Suppressor macrophage (primary cell): ENCODE data around the gene ZC3H18.

Experiments
- DNase-seq, 4 experiments: peaks; one replicate each; pipeline ENCODE4 v3.0.0-alpha.2; 2020 to 2022
- total RNA-seq, 17 experiments: gene quantifications; one replicate each; lab custom pipeline; 2026; ENCODE audit warnings: mixed read lengths in 6 of 17, inconsistent platforms in 3 of 17; lab: John Stamatoyannopoulos, UW

The ZC3H18 gene
- 13.9 to 55.7 (median 27.8) reads per million in 17 experiments for total RNA-seq

DNA sequence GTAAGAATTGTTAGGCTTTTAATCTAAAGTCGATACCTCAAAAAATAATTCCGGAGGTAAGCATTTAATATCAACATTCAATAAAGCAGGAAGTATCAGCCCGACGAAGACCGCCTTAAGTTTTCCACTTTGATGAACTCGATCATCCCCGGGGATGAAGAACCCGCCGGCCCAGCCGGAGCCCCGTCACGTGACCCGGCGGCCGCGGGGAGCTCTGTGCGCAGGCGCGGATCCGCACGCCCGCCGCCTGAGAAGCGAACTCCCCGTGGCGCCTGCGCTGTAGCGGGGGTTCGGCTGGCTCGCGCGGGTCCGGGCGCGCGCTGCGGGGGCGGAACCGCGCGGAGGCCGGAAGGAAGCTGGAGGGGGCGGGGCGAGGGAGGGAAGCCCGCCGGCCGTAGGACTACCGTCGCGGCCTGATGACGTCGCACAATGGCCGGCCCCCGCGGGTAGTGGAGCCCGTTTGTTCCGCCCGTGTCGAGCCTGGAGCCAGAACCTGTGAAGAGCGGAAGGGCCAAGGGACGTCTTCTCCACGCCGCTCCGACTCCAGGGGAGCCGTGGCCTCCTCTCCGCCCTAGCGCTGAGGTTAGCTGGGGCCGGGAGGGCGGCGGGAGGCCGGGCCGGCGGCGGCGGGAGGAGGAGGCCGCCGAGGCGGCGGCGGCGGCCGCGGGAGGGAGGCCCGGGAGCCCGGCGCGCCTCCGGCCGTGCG, at the start of gene ZC3H18:
Gene ZC3H18, plus strand, starts transcription at position 419 of the 706 bp plus-strand sequence. CDS start 6,721 bp downstream, outside the sequence.
- DNase-seq = peak; percentile 98 to 100 (median 100)

DNA sequence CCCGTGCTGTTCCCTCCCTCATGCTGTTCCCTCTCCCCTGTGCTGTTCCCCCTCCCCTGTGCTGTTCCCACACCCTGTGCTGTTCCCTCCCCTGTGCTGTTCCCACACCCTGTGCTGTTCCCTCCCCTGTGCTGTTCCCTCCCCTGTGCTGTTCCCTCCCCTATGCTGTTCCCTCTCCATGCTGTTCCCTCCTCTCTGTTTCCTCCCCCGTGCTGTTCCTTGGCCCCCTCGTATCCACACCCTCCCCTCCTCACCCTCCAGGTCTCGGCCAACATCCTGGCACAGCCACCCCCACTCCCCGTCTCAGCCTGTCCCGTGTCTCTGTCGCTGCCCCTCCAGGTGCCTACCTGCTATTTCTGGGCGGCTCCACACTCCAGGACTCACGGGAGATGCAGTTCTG, 48.5 kb upstream of the ZC3H18 start:
- no peak for DNase-seq

DNA sequence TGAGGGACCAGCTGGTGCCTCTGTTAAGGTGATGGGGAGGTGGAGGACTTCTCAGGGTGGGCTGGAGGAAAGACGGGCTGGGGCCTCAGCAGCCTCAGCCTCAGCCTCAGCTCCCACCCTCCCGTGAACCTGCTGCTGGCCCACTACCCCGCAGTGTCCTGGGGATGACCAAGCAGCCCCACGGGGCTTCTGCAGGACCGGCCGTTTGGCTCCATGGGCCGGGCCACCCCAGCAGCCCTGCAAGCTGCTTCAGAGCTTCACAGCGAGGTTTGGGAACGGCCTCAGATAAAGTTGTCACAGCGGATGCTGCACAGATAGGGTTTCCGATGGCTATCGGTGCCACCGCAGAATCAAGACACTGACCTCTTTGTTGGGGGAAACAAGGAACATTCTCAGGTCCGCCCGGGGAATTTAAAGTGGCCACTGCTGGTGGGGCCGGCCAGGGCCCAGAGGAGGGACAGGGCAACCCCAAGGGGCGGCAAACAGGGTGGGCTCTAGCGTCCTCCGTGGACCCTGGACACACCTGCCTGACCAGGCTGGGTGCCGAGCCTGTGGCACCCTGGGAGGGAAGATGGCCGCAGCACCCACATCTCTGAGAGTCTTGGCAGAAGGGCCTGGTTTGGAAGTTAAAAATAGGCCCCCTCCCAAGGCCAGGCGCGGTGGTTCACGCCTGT, 47.8 kb upstream of the ZC3H18 start:
- DNase-seq = no peak

DNA sequence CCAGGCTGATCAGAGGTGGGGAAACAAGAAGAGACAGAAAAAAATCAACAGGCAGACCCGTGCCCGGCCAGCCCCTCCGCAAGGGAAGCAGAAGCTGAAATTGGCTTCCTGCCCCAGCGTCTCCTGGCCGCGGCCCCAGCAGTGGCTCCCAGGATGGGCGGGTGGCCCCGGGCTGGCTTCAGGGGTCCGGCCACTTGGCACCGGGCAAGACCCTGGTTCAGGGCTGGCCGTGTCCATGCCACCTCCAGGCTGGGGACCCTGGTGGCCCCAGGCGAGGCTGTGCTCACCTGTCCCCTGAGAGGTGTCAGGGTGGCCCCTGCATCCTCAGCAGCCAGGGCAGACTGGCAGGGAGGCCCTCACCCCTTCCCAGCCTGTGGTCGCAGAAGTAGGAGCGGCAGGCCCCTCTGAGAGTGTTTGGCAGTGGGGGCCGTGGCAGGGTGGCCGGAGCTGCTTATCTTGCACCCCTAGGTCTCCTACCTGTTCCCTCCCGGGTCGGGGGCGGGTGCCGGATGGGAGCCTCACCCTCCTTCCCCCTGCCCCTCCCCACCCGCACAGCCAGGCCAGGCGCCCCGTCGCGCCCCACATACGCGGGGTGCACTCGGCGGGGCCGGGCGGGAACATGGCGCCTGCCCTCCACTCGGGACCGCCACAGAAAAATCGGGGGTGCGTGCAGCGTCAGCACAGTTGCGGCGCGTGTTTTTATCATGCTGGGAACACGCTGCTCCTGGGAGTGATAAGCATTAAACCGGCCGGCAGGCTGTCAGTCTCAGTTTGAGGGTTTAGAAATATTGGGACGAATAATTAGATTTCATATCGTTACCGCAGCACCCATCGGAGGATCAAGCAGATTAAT, 46.7 kb upstream of the ZC3H18 start:
- DNase-seq = no peak

DNA sequence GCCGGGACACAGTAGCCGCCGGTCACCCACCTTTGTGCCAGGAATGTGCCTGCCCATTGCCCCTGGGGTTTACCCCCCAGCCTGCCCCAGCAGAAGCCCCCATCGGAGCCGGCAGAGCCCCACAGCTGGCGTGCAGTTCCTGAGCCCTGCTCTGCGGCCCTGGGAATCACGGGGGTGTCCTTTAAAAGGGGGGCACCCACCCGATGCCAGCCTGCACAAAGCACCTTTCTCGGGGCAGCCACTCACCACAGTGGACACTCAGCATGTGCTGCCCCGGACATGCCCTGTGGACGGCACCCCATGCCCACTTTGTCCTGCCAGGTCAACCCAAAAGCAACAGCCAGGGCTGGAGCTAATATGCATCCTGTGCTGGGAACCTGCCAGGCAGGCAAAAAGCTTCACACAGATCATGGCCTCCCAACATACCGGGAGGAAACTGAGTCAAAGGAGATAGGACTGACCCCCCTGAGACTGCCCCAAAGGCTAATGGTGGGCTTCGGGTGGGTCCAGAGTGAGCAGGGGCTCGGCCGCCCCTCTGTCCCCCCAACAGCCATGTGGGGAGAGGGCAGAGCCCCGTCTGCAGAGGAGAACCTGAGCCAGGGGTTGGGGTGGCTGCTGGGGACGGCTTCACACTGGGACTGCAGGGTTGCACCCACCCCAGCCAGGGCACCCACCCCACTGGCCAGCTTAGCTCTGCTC, 45.8 kb upstream of the ZC3H18 start:
- no peak for DNase-seq

DNA sequence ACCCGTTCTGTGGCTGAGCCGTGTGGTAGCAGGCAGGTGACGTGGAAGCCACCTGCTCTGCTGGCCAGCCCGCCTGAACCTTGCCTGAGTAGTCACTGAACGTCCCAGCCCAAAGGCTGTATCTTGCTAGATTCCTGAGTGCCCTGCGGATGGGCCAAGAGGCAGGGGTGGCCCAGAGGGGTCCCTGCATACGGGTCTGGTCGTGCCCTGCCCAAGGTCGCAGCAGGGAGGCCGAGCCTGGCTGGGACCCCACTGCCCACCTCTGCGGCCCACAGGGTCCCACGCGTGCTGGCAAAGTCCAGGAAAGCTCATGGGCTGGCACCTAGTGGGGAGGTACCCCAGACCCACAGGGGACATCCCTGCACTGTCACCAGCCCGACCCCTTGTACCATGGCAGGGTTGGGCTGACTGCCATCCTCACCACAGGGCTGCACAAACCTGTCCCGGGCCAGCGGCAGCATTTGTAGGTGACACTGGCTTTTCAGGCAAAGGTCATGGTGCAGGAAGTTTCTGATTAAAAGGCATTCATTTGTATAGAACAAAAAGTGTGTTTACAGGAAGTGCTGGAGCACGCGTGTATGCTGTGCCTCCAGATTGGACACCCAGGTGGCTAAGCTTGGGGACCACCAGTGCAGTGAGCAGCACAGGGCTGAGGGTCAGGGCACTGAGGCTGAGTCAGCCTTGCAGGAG, 45.1 kb upstream of the ZC3H18 start:
- no peak for DNase-seq

DNA sequence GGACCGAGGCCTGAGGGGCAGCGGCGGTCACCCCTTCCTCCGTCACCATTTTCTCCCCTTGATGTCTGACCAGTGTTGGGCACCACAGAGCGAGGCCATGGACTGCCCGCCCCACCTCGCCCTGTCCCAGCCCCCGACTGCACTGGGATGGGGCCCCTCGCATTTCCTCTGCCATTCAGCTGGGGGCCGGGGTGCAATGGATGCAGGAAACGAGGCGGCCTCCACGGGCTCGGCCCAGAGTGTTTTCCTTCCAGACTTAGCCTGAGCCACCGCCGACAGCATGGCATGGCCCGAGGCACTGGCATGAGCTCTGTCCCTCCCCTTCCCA, 44.6 kb upstream of the ZC3H18 start:
- DNase-seq = no peak

DNA sequence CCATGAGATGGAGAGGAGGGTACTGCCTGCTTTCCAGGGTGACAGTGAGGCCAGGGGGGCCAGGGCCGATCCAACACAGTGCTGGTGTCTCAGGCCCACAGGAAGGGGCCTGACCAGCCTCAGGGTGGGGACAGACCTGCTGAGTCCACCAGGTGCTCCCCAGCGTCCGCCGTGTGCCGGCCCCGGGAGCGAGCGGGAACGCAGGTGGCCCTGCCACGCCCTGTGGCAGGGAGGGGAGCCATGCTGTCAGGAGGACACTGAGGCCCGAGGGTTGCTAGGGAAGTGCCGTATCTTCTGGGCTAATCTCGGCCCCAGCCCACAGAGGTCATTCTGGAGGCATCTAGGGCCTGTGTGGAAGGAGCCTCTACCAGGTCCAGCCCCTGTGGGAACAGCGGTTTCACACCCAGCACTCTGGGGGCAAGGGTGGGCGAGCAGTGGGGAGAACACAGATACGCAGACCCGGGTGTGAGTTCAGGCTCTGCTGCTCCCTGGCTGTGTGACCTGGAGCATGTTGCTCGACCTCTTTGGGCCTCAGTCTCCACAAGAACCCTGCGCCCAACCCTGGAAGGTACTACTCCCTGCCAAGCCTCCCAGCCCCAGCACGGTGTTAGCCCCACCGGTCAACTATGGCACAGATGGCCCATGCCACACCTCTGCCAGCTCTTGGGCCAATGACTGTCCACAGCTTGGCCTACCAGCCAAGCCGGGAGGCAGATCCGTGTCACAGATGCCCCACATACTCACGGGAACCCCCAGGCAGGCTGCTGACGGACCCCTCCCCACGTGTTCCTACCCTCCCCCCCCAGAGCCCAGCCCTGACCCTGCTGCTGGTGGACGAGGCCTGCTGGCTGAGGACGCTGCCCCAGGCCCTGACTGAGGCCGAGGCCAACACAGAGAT, 43.9 kb upstream of the ZC3H18 start:
- DNase-seq = no peak

DNA sequence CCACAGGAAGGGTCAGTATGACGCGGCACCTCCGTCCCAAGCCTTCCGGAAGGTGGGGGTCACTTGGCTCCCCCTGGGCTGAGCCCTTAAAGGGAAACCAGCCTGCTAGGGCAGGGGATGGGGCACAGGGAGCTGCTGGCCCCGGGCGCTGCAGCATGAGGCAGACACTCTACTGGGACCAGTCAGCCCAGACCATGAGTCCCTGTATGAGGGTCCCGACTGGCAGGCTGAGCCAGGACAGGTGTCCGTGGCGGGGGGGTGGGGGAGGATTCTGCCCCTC, 43.4 kb upstream of the ZC3H18 start:
- no peak for DNase-seq

DNA sequence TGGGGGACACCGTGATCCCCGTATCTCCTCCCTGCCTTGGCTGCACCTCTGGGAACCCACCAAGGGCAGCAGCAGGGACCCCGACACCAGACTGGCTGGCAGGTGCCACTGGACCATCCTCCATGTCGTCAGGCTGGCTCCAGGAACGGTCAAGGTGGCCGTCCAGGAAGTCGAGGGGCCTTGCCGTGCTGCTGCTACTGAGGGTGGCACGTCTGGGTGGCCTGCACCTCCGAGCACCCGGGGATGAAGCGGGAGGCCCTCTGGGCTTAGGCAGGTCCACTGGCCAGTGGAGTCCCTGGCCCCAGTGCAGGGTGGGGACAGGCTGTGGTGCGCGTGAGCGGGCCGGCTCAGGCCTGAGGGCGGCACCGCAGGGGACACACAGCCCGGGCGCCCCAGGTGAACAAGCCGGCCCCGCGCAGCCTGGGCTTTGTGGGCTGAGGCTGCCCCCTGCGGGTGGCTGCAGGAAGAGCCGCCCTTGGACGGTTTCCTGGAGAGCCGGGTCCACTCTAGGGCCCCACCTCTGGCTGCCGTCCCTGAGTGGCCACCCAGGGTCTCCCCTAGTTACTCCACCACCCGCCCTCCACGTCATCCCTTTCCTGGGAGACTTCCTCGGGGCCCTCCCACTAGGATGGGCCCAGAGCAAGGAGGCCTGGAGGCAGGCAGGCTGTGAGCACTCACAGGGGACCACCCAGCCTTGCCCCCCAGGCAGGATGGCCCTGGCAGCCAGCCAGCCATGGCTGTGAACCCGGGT, 42.8 kb upstream of the ZC3H18 start:
- peak; percentile 54 to 83 (median 70) for DNase-seq

DNA sequence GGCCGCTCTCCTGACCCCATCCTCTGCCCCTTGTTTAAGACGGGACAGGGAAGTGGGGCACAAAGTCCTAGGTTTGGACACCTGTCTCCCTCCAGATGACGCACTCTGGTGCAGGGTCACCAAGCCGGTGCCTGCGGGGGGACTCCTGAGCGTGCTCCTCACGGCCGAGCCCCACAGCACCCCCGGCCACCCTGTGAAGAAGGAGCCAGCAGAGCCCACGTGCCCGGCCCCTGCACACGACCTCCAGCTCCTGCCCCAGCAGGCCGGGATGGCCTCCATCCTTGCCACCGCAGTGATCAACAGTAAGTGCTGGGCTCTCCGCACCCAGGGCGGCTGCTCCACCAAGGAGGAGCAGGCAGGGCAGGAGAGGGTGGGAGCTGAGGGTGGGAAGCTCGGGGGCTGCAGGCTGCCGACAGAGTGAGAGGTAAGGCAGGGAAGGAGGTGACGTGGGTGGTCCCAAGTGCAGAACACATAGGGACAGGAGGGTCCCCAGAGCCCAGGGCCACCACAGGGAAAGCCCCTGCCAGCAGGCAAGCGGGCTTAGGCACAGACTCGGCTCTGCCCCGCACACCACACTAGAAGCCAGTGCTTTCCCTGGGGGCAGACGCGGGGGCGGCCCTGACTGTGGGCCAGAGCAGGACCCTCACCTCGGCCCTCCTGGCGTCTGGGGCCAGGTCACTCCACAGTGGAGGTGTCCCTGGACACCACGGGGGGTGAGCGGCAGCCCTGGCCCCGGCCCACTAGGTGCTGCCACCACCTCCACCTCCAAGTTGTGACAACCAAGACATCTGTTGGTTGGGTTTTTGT, 42.1 kb upstream of the ZC3H18 start:
- no peak for DNase-seq

DNA sequence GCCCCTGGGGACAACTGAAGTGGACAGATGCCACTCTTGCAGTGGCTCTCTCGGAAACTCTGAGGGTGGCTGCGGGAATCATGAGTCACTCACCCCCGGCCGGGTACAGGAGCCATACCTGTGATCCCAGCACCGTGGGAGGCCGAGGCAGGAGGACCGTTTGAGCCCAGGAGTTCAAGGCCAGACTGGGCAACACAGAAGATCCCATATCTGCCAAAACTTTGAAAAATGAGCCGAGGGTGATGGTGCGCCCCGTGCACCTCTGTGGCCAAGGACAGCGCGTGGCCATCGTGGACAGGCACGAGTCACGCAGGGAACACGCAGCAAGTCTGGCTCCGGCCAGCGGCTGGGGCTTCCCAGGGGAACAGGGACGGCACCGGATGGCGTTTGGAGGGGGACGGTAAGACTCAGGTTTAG, 41.3 kb upstream of the ZC3H18 start:
- no peak for DNase-seq

DNA sequence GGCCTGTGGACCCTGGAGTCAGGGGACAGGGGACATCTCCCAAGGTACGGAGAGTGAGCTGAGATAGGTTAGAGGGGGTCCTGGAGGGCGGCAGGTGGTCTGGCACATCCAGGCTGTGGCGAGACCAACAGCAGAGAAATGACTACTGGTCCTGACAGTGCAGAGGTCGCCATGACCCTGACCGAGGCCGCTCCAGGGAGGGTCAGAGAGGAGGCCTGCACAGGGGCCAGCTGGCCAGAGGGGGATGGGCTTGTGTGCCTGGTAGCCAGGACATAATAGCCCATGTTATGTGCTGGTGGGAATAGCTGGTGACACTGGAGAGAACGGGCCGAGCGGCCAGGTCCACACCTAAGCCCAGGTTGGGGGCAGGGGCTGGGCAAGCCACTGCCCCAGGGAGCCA, 40.6 kb upstream of the ZC3H18 start:
- DNase-seq = no peak

DNA sequence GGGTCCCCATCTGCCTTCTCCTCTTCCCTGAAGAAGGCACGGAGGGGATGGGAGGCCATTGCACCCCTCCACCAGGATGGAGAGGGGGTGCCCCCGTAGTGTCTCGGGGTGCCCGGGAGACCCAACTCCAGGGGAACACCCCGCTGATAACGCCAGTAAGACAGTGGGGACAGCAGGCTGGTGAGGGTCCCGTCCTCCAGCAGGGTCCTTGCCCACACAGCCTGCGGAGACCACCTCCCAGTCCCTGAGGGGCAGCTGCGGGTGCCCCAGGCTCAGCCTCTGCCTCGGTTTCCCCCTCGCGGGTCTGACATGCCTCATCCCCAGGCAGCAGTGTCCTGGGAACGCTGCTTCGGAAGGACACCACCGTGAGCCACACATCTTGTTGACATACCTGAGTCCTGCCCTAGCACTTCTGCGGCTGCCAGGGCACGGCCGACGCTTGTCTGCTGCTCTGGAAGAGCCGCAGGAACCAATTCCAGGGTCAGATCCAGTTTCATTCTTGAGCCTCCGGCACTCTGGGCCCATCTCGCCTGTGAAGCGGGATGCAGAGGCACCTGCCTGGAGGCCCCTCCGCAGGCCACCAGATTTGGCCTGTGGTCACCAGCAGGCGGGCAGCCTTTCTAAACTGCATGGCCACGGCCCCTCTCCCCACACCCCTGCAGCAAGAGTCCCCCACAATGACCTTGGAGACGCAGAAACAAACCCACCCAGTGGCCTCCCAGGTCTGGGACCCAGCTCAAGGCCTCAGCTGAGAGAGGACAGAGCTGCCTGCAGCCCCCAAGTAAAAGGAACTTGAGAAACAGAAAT, 39.9 kb upstream of the ZC3H18 start:
- no peak for DNase-seq

DNA sequence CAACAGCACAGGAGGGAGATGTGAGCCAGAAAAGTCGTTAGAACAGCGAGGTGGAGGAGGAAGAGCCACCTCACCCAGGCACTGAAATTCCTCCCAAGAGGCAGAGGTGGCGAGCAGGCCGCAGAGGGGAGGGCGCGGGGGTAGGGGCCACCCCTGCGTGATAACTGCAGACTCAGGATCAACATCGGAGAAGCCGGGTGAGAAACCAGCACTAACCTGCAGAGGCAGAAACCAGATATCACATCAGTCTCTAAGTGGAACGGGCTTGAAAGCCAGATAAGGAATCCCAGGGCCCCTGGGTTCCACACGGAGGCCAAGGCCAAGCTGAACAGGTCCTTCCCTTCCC, 39.4 kb upstream of the ZC3H18 start:
- no peak for DNase-seq

DNA sequence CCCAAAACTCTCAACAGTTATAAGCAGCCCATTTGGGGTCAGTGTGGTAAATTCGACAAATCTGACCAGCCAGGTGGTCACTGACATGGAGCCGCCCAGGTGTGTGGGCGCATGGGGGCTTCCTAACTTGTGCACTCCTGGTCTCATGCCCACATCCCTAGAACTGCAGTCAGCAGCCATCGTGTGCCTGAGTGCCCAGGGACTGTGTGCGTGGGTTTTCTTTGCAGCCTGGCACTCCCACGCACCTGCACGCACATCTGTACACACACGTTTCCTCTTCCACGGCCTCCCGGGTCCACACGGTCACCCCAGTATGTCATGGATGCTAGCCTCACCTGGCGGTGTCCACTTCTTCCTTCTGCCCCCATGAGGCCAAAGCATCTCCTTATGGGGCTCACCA, 38.9 kb upstream of the ZC3H18 start:
- no peak for DNase-seq

DNA sequence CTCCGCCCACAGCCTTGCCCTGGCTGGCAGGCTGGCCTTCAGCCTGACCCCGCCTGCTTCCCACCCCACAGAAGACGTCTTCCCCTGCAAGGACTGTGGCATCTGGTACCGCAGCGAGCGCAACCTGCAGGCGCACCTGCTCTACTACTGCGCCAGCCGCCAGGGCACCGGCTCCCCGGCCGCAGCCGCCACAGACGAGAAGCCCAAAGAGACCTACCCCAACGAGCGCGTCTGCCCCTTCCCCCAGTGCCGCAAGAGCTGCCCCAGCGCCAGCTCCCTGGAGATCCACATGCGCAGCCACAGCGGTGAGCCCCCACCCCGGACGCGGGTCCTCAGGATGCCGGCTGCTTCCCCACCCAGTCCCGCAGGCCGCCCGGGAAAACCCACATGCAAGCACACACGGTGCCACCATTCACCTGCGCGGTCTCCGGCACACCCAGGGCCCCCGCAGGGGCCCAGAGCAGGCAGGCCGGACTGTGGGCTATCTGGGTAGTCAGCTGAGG, 38.2 kb upstream of the ZC3H18 start:
- no peak for DNase-seq

DNA sequence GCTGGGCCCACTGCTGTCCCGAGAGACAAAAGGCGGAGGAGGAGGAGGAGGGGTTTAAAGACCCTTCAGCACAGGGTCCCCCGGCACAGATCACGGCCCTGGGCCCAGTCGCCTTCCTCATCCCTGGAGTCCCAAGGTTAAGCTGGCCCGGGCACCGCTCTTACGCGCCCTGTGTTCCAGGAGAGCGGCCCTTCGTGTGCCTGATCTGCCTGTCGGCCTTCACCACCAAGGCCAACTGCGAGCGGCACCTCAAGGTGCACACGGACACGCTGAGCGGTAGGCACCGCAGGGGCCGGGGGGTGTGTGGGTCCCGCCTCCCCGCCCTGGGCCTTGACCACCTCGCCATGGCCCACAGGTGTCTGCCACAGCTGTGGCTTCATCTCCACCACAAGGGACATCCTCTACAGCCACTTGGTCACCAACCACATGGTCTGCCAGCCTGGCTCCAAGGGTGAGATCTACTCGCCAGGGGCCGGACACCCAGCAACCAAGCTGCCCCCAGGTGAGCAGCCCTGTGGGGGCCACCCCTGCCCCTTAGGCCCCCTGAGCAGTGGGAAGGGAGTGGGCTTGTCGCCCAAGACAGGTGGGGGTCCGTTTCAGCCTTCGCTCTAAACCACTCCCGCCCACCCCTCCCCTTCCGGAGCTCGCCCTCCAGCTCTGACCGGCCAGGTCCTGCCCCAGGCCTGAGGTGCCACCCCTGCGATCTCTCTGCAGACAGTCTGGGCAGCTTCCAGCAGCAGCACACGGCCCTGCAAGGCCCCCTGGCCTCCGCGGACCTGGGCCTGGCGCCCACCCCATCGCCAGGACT, 37.6 kb upstream of the ZC3H18 start:
- no peak for DNase-seq
